GM12878 (cell line): ENCODE results near the gene TMEM30A. TPM values are rescaled to one million over a fixed set of nuclear protein-coding genes. Genes with fewer than 3 reads are reported as not detected.

ENCODE experiments used
- ATF3 ChIP-seq: IDR thresholded peaks from 2 replicates; pipeline ENCODE4 v1.6.1; 2011; ENCODE audit warnings: low read depth, mild to moderate bottlenecking, low read length, moderate library complexity, borderline replicate concordance; ENCODE audit errors: extremely low read depth
- ATF7 ChIP-seq: fragments of 450-650 bp; IDR thresholded peaks from 2 replicates; pipeline ENCODE4 v1.6.1; 2016; ENCODE audit warnings: low read depth, mild to moderate bottlenecking
- CEBPB ChIP-seq, 2 experiments: fragments of 150-350 bp in 1 of 2; IDR thresholded peaks; 2 replicates each; pipeline ENCODE4 v1.6.1; 2012 to 2014; ENCODE audit warnings: low read depth in 2 of 2, low read length in 2 of 2, borderline replicate concordance in 1 of 2, inconsistent platforms in 1 of 2
- ETV6 ChIP-seq, 2 experiments: fragments of 450-650 bp in 1 of 2; IDR thresholded peaks in 1 of 2; conservative IDR thresholded peaks in 1 of 2; 2 replicates each; pipeline ENCODE4 v1.6.1; 2014; ENCODE audit warnings: antibody characterized with exemption in 1 of 2, borderline replicate concordance in 1 of 2, low read depth in 1 of 2, mild to moderate bottlenecking in 1 of 2, moderate library complexity in 1 of 2
- MEF2B ChIP-seq: fragments of 450-650 bp; IDR thresholded peaks from 2 replicates; pipeline ENCODE4 v1.6.1; 2018; ENCODE audit warnings: mild to moderate bottlenecking, moderate library complexity; ENCODE audit not compliant: partially characterized antibody, poor library complexity, severe bottlenecking
- NFYA ChIP-seq: IDR thresholded peaks from 2 replicates; pipeline ENCODE4 v1.6.1; 2011; ENCODE audit warnings: low read depth, mild to moderate bottlenecking, low read length, improper control_type of control experiment, borderline replicate concordance
- NR2C2 ChIP-seq: IDR thresholded peaks from 2 replicates; pipeline ENCODE4 v1.6.1; 2011; ENCODE audit warnings: borderline replicate concordance, low read depth; ENCODE audit not compliant: control insufficient read depth, insufficient read length
- RFX5 ChIP-seq: IDR thresholded peaks from 2 replicates; pipeline ENCODE4 v1.6.1; 2011; ENCODE audit warnings: low read depth, low read length, improper control_type of control experiment
- SUZ12 ChIP-seq: fragments of 200-600 bp; sonication (generic); IDR thresholded peaks from one replicate; pipeline ENCODE4 v1.6.1; 2018; ENCODE audit warnings: antibody characterized with exemption, mild to moderate bottlenecking; ENCODE audit not compliant: unreplicated experiment
- TARDBP ChIP-seq: IDR thresholded peaks from 2 replicates; pipeline ENCODE4 v1.6.1; 2016; ENCODE audit warnings: borderline replicate concordance
- TCF3 ChIP-seq: IDR thresholded peaks from 2 replicates; pipeline ENCODE4 v1.6.1; 2012; ENCODE audit warnings: low read depth, mild to moderate bottlenecking, low read length, borderline replicate concordance; ENCODE audit not compliant: insufficient read depth
- ZNF274 ChIP-seq: IDR thresholded peaks from one replicate; pipeline ENCODE4 v1.8.0; 2011; ENCODE audit not compliant: insufficient read length, insufficient read depth
- polyA plus RNA-seq, 11 experiments: library from polyadenylated mRNA; depleted of rRNA in 4 of 11; unstranded in 6 of 11; stranded (reverse) in 5 of 11; fragments of >200 nt; fragmentation: Nextera tagmentation in 4 of 11; fragmentation: Illumina TruSeq in 1 of 11; extraction: Ambion mirVana in 4 of 11; extraction: Trizol in 1 of 11; gene quantifications; 1 replicate in 1 of 11; 2 replicates in 10 of 11; pipeline versions ENCODE4 v1.2.1 to v1.2.3, GENCODE V29; 2011 to 2016; ENCODE audit warnings: inconsistent platforms in 2 of 11, missing spikeins in 2 of 11, low read depth in 1 of 11
- total RNA-seq, 4 experiments: library from RNA; depleted of rRNA in 3 of 4; stranded (reverse); fragments of >200 nt in 3 of 4; fragmentation: Illumina TruSeq in 1 of 4; extraction: Trizol in 1 of 4; gene quantifications; 2 replicates each; pipeline versions ENCODE4 v1.2.1 to v1.2.3, GENCODE V29; 2013 to 2021
- TF ChIP-seq, protein P1 (sequence below): IDR thresholded peaks from 2 replicates; pipeline ENCODE4 v1.6.1; 2012; ENCODE audit warnings: improper control_type of control experiment, low read depth, low read length; ENCODE audit not compliant: insufficient replicate concordance
- TF ChIP-seq, protein P2 (sequence below): fragments of 450-650 bp; IDR thresholded peaks from 2 replicates; pipeline ENCODE4 v1.6.1; 2017; ENCODE audit warnings: mild to moderate bottlenecking, moderate library complexity
- TF ChIP-seq, protein P3 (sequence below): fragments of 450-650 bp; IDR thresholded peaks from 2 replicates; pipeline ENCODE4 v1.6.1; 2017; ENCODE audit warnings: antibody characterized with exemption, mild to moderate bottlenecking, moderate library complexity

Gene TMEM30A
- total and polyA plus RNA-seq, 10 of the 15 experiments (the other 5 are each of a cell fraction or from before 2014, with no cell fraction given) = 11.9 to 61.6 (median 43.2) TPM

GRCh38 chr6:75284632-75285282 lies at the start of gene TMEM30A (continued):
- TF ChIP-seq ATF3 = no peak
- TF ChIP-seq, protein P1, sequence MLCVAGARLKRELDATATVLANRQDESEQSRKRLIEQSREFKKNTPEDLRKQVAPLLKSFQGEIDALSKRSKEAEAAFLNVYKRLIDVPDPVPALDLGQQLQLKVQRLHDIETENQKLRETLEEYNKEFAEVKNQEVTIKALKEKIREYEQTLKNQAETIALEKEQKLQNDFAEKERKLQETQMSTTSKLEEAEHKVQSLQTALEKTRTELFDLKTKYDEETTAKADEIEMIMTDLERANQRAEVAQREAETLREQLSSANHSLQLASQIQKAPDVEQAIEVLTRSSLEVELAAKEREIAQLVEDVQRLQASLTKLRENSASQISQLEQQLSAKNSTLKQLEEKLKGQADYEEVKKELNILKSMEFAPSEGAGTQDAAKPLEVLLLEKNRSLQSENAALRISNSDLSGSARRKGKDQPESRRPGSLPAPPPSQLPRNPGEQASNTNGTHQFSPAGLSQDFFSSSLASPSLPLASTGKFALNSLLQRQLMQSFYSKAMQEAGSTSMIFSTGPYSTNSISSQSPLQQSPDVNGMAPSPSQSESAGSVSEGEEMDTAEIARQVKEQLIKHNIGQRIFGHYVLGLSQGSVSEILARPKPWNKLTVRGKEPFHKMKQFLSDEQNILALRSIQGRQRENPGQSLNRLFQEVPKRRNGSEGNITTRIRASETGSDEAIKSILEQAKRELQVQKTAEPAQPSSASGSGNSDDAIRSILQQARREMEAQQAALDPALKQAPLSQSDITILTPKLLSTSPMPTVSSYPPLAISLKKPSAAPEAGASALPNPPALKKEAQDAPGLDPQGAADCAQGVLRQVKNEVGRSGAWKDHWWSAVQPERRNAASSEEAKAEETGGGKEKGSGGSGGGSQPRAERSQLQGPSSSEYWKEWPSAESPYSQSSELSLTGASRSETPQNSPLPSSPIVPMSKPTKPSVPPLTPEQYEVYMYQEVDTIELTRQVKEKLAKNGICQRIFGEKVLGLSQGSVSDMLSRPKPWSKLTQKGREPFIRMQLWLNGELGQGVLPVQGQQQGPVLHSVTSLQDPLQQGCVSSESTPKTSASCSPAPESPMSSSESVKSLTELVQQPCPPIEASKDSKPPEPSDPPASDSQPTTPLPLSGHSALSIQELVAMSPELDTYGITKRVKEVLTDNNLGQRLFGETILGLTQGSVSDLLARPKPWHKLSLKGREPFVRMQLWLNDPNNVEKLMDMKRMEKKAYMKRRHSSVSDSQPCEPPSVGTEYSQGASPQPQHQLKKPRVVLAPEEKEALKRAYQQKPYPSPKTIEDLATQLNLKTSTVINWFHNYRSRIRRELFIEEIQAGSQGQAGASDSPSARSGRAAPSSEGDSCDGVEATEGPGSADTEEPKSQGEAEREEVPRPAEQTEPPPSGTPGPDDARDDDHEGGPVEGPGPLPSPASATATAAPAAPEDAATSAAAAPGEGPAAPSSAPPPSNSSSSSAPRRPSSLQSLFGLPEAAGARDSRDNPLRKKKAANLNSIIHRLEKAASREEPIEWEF = no peak
- TF ChIP-seq ATF7 = peak; percentile 58
- no peak for TF ChIP-seq MEF2B
- peak in 1 of 2 experiments; percentile 84; a peak in 2 of 4 replicates for TF ChIP-seq ETV6 (conservative IDR thresholded peaks at IDR 0.05 in 1 of 2, IDR thresholded peaks at IDR 0.05 in 1 of 2; ENCODE audit: borderline replicate concordance in 1 of 2, low read depth in 1 of 2)
- no peak for TF ChIP-seq SUZ12
- no peak for TF ChIP-seq CEBPB (IDR thresholded peaks at IDR 0.05; ENCODE audit: borderline replicate concordance in 1 of 2, low read depth in 2 of 2, low read length in 2 of 2)
- no peak for TF ChIP-seq NFYA
- TF ChIP-seq TARDBP = no peak
- no peak for TF ChIP-seq ZNF274
- TF ChIP-seq TCF3 = peak; percentile 51
- TF ChIP-seq NR2C2 = no peak
- TF ChIP-seq, protein P2, sequence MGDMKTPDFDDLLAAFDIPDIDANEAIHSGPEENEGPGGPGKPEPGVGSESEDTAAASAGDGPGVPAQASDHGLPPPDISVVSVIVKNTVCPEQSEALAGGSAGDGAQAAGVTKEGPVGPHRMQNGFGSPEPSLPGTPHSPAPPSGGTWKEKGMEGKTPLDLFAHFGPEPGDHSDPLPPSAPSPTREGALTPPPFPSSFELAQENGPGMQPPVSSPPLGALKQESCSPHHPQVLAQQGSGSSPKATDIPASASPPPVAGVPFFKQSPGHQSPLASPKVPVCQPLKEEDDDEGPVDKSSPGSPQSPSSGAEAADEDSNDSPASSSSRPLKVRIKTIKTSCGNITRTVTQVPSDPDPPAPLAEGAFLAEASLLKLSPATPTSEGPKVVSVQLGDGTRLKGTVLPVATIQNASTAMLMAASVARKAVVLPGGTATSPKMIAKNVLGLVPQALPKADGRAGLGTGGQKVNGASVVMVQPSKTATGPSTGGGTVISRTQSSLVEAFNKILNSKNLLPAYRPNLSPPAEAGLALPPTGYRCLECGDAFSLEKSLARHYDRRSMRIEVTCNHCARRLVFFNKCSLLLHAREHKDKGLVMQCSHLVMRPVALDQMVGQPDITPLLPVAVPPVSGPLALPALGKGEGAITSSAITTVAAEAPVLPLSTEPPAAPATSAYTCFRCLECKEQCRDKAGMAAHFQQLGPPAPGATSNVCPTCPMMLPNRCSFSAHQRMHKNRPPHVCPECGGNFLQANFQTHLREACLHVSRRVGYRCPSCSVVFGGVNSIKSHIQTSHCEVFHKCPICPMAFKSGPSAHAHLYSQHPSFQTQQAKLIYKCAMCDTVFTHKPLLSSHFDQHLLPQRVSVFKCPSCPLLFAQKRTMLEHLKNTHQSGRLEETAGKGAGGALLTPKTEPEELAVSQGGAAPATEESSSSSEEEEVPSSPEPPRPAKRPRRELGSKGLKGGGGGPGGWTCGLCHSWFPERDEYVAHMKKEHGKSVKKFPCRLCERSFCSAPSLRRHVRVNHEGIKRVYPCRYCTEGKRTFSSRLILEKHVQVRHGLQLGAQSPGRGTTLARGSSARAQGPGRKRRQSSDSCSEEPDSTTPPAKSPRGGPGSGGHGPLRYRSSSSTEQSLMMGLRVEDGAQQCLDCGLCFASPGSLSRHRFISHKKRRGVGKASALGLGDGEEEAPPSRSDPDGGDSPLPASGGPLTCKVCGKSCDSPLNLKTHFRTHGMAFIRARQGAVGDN = peak; percentile 56; the same call in 1 of the 2 replicates
- no peak for TF ChIP-seq RFX5
- TF ChIP-seq, protein P3, sequence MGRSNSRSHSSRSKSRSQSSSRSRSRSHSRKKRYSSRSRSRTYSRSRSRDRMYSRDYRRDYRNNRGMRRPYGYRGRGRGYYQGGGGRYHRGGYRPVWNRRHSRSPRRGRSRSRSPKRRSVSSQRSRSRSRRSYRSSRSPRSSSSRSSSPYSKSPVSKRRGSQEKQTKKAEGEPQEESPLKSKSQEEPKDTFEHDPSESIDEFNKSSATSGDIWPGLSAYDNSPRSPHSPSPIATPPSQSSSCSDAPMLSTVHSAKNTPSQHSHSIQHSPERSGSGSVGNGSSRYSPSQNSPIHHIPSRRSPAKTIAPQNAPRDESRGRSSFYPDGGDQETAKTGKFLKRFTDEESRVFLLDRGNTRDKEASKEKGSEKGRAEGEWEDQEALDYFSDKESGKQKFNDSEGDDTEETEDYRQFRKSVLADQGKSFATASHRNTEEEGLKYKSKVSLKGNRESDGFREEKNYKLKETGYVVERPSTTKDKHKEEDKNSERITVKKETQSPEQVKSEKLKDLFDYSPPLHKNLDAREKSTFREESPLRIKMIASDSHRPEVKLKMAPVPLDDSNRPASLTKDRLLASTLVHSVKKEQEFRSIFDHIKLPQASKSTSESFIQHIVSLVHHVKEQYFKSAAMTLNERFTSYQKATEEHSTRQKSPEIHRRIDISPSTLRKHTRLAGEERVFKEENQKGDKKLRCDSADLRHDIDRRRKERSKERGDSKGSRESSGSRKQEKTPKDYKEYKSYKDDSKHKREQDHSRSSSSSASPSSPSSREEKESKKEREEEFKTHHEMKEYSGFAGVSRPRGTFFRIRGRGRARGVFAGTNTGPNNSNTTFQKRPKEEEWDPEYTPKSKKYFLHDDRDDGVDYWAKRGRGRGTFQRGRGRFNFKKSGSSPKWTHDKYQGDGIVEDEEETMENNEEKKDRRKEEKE = no peak
